Measurements from ENCODE around the gene RAB31. TPM values are rescaled to one million over a fixed set of nuclear protein-coding genes. Genes with fewer than 3 reads are reported as not detected.

RAB31 gene
- total RNA-seq, 2 donors from 2014 or later = 7.7 to 86.9 TPM

DNA sequence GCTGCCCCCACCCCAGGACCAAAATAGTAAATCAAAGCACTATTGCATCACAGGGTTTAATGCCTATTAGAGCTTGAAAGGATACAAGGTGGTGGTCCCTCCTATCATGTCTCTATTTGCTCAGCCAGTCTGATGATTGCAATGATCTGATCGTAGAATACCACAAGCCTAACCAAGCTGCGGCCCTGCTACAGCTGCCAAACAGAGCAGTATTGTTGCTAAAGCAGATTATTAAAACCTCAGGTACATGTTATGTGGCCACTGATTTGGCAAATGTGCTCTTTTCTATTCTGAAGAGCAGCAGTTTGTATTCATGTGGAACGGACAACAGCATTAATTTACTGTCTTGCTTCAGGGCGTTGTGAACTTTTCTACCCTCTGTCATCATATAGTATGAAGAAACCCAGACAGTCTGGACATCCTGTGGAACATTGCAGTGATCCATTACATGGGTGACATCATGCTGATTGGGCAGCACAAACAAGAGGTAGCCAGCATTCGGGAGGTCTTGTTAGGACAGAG, 197.4 kb downstream of the RAB31 start:
- no peaks in the 10 kb centered on the region for H3K36me3 ChIP-seq
- DNase-seq (ENCODE audit: low spot score) = no peak
- no peak overlapping the region for H3K27ac ChIP-seq
- WGBS = 39% methylated on average over 5 of the region's 5 CpGs
- H3K4me3 ChIP-seq = no peak overlapping the region
- no peaks in the 10 kb centered on the region for H3K4me1 ChIP-seq (replicated peaks)
- H3K9me3 ChIP-seq = no peaks in the 10 kb centered on the region
- no peak for TF ChIP-seq POLR2A (IDR thresholded peaks at IDR 0.05)
- no peak for TF ChIP-seq POLR2AphosphoS5 (IDR thresholded peaks at IDR 0.05)
- no peak for TF ChIP-seq CTCF (IDR thresholded peaks at IDR 0.05)
- H3K27me3 ChIP-seq (replicated peaks; ENCODE audit: insufficient read depth) = no peaks in the 10 kb centered on the region
- intact Hi-C loops (cut with DNase I) = no loop called here

GRCh38 chr18:9906481-9906880, 198.4 kb downstream of the RAB31 start:
- intact Hi-C loops (cut with DNase I) = no loop called here
- no peak overlapping the region for H3K4me3 ChIP-seq
- WGBS = 89% methylated on average over 3 of the region's 3 CpGs
- H3K9me3 ChIP-seq = no peaks in the 10 kb centered on the region
- no peaks in the 10 kb centered on the region for H3K36me3 ChIP-seq
- DNase-seq (ENCODE audit: low spot score) = no peak
- TF ChIP-seq CTCF (IDR thresholded peaks at IDR 0.05) = no peak
- TF ChIP-seq POLR2A (IDR thresholded peaks at IDR 0.05) = no peak
- no peak for TF ChIP-seq POLR2AphosphoS5 (IDR thresholded peaks at IDR 0.05)
- no peak overlapping the region for H3K27ac ChIP-seq
- H3K27me3 ChIP-seq (replicated peaks; ENCODE audit: insufficient read depth) = no peaks in the 10 kb centered on the region
- no peaks in the 10 kb centered on the region for H3K4me1 ChIP-seq (replicated peaks)

DNA sequence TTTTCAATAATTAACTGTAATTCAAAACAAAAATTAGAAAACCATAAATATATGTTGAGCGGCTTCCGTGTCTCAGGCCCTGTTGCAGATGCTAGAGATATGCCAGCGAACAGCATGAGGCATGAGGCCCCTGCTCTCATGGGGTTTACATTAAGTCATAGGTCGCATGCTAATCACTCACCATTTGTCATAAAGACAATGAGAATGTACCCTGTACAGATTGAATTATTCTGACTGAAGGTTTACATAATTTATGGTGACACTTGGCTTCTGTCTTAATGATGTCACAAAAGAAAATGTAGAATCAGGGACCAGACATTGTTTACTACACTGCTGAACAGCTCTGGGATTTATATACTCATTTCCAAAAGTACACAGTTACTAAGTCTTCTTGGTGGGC, 199.8 kb downstream of the RAB31 start:
- H3K27me3 ChIP-seq (replicated peaks; ENCODE audit: insufficient read depth) = no peaks in the 10 kb centered on the region
- intact Hi-C loops (cut with DNase I) = no loop called here
- 83% methylated on average over 4 of the region's 4 CpGs for WGBS
- DNase-seq (ENCODE audit: low spot score) = no peak
- no peak overlapping the region for H3K27ac ChIP-seq
- no peaks in the 10 kb centered on the region for H3K36me3 ChIP-seq
- no peaks in the 10 kb centered on the region for H3K4me1 ChIP-seq (replicated peaks)
- H3K4me3 ChIP-seq = no peak overlapping the region
- TF ChIP-seq POLR2AphosphoS5 (IDR thresholded peaks at IDR 0.05) (no peak), POLR2A (IDR thresholded peaks at IDR 0.05) (no peak), CTCF (IDR thresholded peaks at IDR 0.05) (no peak)
- H3K9me3 ChIP-seq = no peaks in the 10 kb centered on the region

DNA sequence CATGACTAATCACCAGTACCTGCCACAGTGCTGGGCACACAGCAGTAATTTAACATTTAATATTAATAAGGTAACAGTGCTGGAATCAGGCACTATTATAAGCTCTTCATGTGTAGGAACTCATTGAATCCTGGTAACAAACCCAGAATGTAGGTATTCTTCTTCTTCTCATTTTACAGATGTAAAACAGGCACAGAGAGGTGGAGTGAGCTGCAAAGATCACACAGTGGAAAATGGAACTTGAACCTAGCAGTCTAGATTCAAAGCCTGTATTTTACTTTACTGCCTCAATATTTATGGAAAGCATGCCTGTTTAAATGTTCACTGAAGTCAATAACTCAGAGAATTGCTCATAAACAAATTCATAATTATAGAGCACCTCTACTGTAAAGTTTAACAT, 202.0 kb downstream of the RAB31 start:
- no peaks in the 10 kb centered on the region for H3K9me3 ChIP-seq
- no peak for DNase-seq (ENCODE audit: low spot score)
- intact Hi-C loops (cut with DNase I) = loop anchor here (5.0 to 10.0 kb wide), 2 partner anchors 73 to 575 kb away; partner anchors contain the start of gene TWSG1
- H3K27ac ChIP-seq = no peak overlapping the region
- H3K4me1 ChIP-seq (replicated peaks) = no peaks in the 10 kb centered on the region
- no peaks in the 10 kb centered on the region for H3K27me3 ChIP-seq (replicated peaks; ENCODE audit: insufficient read depth)
- no peak overlapping the region for H3K4me3 ChIP-seq
- TF ChIP-seq POLR2A (IDR thresholded peaks at IDR 0.05) (no peak), POLR2AphosphoS5 (IDR thresholded peaks at IDR 0.05) (no peak), CTCF (IDR thresholded peaks at IDR 0.05) (no peak)
- H3K36me3 ChIP-seq = no peaks in the 10 kb centered on the region

GRCh38 chr18:9910661-9911060, 202.6 kb downstream of the RAB31 start:
- intact Hi-C loops (cut with DNase I) = loop anchor here (5.0 to 10.0 kb wide), 2 partner anchors 73 to 576 kb away; partner anchors contain the start of gene TWSG1
- Histone ChIP-seq H3K36me3 (no peaks in the 10 kb centered on the region), H3K4me1 (replicated peaks) (no peaks in the 10 kb centered on the region), H3K27me3 (replicated peaks; ENCODE audit: insufficient read depth) (no peaks in the 10 kb centered on the region), H3K27ac (no peak overlapping the region), H3K4me3 (no peak overlapping the region), H3K9me3 (no peaks in the 10 kb centered on the region)
- no peak for DNase-seq (ENCODE audit: low spot score)
- no peak for TF ChIP-seq POLR2A (IDR thresholded peaks at IDR 0.05)
- TF ChIP-seq CTCF (IDR thresholded peaks at IDR 0.05) = no peak
- TF ChIP-seq POLR2AphosphoS5 (IDR thresholded peaks at IDR 0.05) = no peak
- WGBS = 78% methylated on average over 2 of the region's 2 CpGs
